ENCODE results near the gene UBAP1L.

DNA sequence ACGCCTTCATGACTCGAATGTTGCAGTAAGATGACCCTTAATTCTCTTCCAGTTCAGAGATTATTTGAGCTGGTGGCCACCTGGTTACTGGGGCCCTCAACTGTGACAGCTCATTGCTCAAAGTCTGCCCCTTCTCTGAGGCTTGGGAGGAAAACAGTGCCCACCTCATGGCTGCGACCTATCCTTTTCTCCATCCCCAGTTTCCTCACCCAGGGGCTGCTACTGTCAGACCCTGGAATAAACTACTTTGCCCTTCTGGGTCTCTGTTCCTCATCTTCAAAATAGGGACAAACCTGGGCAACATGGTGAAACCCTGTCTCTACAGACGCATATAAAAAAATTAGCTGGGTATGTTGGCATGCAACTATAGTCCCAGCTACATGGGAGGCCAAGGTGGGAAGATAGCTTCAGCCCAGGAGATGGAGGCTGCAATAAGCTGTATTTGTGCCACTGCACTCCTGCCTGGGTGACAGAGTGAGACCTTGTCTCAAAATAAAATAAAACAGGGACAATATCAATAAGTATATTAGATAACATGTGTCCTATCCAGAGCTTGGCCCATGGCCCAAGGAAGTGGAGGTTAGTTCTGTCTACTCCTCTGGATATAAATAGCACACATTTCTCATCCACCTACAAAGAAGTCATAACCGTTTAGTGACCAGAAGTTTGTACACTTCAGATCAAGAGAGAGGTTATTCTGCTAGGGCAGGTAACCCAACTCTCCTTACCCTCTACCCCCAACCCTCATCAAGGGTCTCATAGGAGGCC lies 45.0 kb downstream of the UBAP1L start:
- TF ChIP-seq CTCF (conservative IDR thresholded peaks at IDR 0.05 in 1 of 2, IDR thresholded peaks at IDR 0.05 in 1 of 2; ENCODE audit: extremely low read depth in 1 of 2, insufficient read depth in 1 of 2, low read depth in 1 of 2, low read length in 2 of 2) (no peak), EZH2 (IDR thresholded peaks at IDR 0.05; ENCODE audit: borderline replicate concordance, low read length) (no peak)
